GM10847 (cell line): ENCODE measurements around the gene EXD3.

Experiments
- POLR2A ChIP-seq: IDR thresholded peaks from 2 replicates; pipeline ENCODE4 v1.6.1; 2011; ENCODE audit not compliant: insufficient read length; ENCODE audit errors: extremely low read depth

The EXD3 gene

DNA sequence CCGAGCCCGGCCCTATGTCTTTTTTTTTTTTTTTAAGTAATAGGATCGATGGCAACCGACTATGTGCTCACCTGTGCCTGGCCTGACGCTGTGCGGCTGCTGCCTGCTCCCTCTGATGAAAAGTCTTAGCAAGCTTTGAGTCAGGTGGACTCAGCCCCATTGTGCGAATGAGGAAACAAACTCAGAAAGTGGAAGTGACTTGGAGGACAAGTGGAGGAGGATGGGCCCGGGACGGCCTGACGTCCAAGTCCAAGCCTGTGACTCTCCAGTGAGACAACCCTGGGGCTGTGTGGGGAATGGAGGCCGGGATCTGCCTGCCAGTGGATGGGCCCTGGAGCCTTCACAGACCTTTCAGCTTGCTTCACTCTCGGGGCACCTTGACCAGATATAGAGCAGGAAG, 57.9 kb downstream of the EXD3 start:
- TF ChIP-seq POLR2A, result no peak

DNA sequence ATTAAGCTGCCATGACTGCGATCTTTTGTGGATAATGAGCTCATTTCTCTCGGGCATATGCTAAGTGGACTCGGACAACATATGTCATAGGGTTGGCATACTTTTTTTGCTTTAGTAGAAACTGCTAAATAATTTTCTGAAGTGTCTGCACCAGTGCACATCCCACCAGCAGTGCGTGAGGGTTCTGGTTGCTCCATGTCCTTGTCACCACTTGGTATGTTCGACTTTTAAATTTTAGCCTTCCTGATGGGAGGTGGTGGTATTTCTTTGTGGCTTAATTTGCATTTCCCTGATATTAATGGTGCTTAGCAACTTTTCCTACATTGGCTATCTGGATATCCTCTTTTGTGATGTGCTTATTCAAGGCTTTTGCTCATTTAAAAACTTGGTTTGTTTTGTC, 63.1 kb downstream of the EXD3 start:
- TF ChIP-seq POLR2A, result no peak

DNA sequence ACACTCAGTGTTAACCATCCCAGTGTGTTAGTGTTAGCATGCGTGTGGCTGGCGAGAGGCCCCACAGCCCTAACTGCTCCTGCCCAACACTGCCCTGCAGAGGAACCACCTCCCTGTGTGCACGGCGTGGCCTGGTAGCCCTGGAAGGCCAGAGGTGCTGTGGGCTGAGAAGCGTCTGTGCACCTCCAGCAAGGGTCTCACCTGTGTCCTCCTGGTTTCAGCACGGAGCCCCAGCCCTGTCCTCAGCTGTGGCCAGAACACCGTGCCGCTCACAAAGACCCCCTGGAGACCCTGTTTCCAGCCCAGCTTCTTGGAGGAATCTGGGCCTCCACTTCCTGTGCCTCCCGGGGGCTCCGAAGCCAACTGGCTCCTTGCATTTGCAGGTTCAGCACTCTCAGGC, 64.8 kb downstream of the EXD3 start:
- TF ChIP-seq POLR2A, result no peak

DNA sequence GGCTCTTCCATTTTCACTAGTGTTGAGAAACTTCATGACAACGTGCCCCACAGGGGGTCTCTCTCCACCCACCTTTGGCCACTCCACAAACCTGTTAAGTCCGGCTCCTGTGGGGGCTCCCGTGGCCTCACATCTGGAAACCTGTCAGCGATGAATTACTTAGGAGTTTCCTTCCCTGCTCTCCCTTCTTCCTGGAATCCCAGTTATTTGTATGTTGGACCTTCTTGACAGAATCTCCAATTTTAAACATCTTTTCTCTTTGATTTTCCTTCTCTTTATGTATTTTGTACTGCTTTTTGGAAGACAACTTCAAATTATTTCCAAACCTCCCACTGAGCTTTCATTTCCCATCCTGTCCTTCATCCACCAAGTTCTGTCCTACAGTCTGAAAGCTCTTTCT, 65.8 kb downstream of the EXD3 start:
- TF ChIP-seq POLR2A, result no peak

DNA sequence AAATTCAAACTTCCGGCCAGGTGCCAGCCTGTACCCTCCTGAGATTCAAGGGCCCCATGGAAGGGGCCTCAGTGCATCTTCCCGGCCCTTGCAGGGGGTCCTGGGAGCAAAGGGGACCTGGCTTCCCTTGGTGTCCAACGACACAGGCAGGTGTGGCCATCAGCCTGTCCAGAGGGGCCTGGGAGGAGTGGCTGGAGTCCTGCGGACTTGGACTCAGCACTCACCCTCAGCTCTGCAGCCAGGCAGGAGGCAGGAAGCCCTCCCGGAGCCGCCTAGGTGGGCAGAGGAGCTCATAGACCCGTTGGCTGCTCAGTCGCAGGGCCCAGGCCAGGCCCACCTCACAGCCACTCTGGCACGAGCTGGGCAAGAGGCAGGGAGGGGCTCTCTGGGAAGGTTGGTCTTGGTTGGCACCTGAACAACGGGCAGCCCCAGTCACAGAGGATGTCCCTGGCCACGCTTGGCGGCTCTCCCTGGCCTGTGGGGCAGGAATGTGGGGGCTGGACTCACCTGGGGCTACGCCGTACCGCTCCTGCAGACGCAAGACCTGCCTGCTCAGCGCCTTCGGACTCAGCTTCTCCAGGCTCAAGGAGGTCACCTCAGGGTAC, 67.1 kb downstream of the EXD3 start:
- TF ChIP-seq POLR2A, result no peak

DNA sequence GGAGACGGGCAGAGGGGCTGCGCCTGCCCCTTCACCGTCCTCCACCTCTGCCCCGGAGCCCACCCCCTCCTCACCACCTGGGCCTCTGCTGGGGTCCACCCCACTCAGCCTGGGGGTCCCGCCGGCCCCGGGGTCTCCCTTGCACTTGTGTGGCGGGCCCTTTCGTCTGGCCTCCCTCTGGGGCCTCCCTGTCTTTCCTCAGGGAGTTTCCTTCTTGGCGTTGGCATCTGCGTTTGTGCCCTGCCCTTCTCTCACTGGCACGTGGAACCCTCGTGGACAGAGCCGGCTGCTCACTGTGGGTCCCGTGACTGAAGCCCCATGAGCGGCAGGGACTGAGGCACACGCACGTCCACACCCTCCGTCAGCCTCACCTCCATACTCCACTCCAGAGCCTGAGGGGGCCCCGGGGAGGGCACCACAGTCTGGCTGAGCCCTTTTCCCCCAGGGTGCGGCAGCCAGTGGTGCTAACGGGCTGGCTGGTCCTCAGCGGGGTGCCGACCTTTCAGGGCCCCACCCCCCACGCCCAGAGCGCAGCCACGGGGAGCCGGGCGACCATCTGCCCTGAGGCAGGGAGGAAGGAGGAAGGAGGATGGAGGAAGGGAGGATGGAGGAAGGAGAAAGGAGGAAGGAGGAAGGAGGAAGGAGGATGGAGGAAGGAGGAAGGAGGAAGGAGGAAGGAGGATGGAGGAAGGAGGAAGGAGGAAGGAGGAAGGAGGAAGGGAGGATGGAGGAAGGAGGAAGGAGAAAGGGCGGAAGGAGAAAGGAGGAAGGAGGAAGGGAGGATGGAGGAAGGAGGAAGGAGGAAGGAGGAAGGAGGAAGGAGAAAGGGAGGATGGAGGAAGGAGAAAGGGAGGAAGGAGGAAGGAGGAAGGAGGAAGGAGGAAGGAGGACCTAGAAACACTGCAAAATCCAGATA, 67.9 kb downstream of the EXD3 start:
- TF ChIP-seq POLR2A, result no peak

DNA sequence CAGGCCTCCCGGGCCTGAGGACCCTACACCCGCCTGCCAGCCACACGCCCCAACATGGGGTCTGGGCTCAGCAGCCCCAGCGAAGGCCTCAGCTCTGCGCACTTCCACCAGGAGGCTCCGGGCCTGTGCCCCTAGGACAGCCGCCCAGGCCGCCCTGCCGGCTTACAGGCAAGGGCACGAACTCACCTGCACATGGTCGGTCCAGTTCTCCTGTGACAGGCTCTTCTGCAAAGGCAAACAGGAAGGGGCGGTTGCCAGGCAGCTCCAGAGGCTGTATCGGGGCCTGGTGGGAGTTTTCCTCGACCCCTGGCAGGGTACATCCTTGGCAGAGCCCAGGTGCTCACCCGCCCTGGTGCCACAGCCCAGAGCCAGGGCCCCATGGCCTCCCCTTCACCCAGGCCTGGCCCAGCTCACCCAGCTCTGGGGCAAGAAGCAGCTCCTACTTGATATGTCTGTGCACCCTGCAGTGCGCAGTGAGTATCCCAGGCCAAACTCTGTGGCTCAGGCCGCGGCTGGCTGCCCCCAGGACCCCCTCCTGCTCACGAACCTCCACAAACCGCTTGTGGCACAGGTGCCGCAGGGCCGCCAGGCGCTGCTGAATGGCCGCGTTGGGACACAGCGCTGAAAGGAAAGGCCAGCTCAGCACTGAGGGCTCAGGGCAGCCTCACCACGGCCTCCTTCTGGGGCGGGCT, 68.7 kb downstream of the EXD3 start:
- TF ChIP-seq POLR2A, result no peak

DNA sequence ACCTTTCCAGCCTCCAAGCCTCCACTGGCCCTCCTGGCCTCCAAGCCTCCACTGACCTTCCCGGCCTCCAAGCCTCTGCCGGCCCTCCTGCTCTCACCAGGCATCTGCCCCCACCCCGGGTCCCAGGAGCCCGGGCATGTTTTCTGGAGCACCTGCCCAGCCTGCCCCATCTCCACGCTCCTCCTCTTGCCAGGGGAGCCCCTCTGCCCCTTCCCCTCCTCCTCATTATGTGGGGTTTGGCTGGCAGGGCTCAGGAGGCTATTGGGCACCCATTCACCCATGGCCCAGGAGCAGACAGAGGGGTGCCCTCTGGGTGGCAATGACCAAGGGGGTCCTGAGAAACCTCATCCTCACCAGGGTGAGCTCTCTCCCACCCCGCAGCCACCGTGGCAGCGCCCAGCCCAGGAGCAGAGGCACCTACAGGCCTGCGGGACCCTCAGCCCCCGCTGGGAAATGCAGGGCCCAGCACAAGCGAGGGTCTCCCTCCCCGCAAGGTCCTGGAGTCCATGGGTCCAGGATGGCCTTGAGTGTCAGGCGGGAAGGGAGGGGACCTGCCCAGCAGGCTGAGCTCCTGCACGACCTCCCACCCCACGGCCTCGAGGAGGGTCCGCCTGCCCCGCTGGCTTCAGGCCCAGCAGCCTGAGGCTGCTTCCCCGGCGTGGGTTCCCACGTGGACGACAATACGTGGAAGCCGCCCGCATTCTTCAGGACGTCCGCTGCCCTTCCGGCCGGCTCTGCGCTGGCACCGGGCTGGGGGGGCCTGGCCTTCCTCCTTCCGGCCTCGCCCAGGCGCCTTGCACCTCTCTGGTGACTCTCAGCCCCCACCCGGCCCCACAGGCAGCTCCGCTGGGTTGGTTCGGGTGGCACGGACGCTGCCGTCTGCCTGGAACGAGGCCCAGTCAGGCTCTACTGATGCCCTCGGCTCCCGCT, 69.5 kb downstream of the EXD3 start:
- no peak for TF ChIP-seq POLR2A

DNA sequence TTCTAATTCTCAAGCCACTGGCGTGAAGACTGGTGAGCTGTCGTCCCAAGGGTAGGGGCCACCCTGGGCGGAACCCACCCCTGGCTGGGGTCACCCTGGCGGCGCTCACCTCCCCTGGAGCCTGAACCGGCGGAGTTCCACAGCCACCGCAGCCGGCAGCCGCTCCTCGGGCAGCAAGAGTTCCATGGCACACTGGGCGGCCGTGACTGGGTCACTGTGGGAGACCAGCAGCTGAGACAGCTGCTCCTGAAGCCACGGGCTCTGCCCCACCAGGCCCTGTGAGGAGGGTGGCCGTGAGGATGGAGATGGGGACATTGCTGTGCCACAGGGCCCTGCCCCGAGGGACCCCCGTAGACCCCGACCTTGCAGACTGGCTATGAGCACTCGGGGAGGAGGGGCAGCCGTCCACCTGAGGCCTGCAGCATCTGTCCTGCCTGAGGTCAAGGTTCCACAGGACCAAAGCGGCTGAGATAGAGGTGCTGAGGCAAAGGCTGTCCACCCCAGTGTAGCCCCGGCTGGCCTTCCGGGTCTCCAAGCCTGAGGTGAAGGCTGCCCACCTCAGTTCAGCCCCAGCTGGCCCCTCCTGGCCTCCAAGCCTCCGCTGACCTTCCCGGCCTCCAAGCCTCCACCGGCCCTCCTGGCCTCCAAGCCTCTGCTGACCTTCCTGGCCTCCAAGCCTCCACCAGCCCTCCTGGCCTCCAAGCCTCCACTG, 70.3 kb downstream of the EXD3 start:
- TF ChIP-seq POLR2A, result no peak

DNA sequence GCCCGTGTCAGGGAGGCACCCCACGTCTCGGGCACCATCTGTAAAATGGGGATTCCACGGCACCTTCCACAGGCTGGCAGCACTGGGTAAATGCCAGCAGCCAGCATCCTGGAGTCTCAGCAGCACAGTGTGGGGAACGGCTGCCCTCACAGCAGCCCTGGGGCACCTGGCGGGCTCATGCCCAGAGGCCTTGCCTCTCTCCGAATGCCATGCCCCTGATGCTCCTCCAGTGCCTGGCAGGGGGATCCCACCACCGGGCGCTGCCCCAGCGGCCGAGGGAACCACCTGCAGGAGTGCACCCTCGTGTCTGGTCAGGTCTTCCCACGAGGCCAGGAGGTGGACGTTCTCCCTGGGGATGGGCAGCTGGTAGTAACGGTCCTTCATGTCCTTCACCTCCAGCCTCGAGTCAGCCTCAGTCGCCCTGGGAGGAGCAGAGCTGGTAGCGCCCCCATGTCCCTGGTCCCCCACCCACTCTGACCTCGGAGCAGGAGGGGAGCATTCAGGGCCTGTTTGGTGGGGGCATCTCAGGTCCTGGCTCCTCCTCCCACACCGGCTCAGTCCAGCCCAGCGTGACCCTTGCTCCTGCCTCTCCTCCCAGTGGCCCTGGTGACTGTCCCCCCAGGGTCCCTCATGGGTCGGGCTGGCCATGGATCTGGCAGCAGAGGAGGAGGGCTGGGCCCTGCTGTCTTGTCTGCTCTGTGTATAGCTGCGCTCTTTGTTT, 71.0 kb downstream of the EXD3 start:
- TF ChIP-seq POLR2A, result no peak

DNA sequence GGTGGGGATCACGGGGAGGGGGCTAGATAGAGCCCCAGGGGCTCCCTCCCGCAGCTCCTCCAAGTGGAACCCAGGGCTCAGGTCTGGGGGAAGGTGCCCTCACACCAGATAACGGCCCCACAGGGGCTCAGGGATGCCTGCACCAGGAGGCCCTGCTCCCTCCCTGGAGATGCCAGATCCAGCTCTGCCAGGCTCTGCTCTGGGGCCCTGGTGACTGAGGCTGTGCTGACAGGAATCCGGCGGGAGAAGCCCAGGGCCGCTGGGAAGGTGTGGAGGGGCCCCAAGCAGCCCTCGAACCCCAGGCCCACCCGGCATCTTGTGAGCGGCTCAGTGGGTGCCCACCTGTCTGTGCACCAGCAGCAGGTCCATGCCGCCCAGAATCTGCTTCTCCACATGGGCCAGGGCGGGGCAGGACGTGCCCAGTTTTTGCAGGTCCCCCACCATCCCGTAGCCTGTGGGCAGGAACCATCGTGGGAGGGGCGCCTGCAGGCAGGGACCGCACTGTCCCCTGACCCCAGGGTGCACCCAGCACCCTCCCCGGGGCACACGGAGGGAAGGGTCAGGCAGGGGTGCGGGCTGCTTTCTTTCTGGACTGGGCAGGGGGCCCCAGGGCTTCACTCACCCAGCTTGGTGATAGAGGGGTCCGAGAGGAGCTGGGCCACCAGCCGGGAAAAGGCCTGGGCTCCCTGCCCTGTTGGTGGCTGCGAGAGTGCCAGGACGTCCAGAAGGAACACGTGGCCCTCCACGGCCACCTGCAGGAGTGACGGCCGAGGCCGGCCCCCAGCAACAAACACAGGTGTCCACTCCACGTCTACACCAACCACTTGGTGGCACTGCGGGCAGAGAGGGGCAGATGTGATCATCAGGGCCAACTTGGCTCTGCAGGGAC, 72.0 kb downstream of the EXD3 start:
- TF ChIP-seq POLR2A, result no peak

DNA sequence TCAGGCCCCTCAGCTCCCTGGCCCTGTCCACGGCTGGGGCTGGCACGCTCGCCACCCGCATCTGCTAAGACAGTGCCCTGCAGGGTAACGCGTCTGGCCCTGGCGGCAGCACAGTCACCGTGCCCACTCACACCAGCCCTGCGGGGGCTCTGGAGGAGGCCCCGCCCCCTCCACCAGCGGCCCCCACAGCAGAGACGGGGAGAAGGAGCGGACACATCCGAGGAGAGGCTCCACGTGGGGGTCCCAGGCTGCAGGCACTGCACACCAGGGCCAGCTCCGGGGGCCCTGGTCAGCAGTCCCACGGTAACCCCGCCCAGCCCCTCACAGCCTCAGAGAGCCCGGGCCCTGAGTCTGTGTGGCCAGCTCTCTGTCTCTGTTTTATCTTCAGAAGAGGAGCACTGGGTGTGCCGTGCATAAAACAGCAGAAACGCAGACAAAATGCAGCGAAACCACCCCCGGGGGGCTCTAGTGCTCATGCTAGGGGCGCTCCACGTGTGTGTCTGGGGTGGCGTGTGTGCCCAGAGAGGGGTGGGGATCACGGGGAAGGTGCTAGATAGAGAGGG, 73.4 kb downstream of the EXD3 start:
- TF ChIP-seq POLR2A, result no peak
